Measurements from ENCODE around the gene P2RY13. TPM values are rescaled to one million over a fixed set of nuclear protein-coding genes. Genes with fewer than 3 reads are reported as not detected.

Gene P2RY13
- polyA plus RNA-seq, 1 donor from 2014 or later = 0.46 TPM

DNA sequence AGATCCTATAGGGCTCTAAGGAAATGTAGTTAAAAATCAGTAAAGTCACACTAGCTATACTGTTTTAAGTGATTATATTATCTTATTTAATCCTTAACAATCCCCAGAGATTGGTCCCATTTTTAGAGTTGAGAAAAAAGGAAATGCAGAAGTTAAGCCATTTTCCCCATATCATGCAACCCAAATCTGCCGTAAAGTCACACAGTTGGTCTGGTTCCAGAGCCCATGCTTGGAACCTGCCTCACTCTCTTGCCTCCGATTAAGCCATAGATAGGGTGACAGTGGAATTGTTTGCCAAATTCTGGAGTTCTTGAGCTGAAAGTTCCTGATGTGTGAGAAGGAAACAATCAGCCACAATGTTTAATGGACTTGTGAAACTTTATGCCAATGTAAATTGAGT, 2.3 kb upstream of the P2RY13 start:
- Mint-ChIP-seq H3K27ac (no peak overlapping the region), H3K4me1 (peaks cover 4 to 7% (median 6%) of the 10 kb centered on the region in 3 donors), H3K9me3 (no peaks in the 10 kb centered on the region), H3K36me3 (no peaks in the 10 kb centered on the region), H3K4me3 (no peak overlapping the region), H3K27me3 (no peaks in the 10 kb centered on the region)

DNA sequence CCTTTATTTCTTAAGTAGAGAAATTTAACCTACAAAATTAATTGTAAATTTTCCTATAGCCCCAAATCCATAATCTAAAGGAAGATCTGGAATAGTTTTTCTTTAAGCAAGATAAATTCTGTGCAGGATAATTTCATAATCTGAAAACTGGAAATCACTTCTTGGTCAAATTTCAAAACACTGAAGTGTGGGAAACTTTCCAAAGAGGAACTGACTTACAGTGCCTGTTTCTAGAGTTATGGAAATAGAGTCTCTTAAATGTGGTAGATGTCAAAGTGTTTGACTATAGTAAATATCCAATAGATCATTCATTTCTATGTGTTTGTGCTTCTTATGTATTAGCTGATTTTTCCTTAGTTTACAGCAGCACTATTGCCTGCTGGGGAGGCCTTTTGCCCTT, 1.6 kb upstream of the P2RY13 start:
- Mint-ChIP-seq H3K36me3 (no peaks in the 10 kb centered on the region), H3K27me3 (no peaks in the 10 kb centered on the region), H3K27ac (no peak overlapping the region), H3K9me3 (no peaks in the 10 kb centered on the region), H3K4me3 (no peak overlapping the region), H3K4me1 (peaks cover 4 to 7% (median 6%) of the 10 kb centered on the region in 3 donors)

DNA sequence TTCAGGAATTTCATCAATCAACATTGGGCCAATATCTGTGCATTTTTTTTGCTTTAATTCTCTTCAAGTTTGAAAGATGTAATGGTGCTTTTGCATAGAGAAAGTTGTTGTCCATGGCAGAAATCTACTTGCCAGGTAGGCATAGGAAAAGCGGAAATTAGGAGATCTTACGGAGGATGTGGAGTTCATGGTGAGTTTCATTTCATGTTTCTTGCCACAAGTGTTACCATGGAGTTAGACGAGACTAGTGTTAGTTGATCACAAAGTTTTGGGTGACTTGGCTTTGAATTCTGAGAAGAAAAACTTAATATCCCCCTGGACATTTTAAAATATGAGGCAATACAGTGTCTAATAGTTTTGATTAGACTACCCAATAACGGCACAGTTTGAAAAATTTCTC, 1.0 kb upstream of the P2RY13 start:
- H3K4me1 Mint-ChIP-seq = peaks cover 4 to 7% (median 6%) of the 10 kb centered on the region in 3 donors
- H3K9me3 Mint-ChIP-seq = no peaks in the 10 kb centered on the region

DNA sequence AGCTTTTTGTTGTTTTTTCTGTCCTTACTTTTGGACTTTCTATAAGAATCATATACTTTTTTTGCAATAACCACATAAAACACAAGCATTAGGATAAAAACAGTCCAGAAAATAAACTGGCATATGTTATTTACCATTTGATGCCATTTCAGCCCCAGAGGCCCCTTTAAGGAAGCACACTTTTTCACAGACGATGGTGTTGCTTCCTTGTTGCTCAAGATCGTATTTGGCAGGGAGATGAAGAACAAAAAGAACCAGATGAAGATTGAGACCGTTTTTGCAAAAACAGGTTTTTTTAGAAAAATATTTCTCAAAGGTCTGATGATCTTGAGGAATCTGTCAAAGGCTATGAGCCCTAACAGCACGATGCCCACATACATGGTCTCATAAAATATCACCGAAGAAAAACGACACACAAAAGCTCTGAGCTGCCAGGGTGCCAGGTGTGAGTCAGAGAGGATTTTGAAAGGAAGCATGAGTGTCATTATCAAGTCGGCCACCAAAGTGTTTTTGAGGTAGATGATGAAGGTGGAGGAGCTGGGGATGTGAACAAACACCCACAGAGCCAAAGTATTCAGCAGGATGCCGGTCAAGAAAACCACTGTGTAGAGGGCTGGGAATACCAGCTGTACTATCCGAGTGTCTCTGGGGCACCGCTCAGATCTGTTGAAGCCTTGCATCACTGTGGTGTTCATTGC, 902 bp downstream of the P2RY13 start:
- H3K36me3 Mint-ChIP-seq = no peaks in the 10 kb centered on the region
- H3K27me3 Mint-ChIP-seq = no peaks in the 10 kb centered on the region

More for the DNA sequence above, 1.0 kb upstream of the P2RY13 start:
- no peaks in the 10 kb centered on the region for H3K36me3 Mint-ChIP-seq
- no peak overlapping the region for H3K27ac Mint-ChIP-seq
- peak overlapping the region in 1 of 4 donors; percentile 28 for H3K4me3 Mint-ChIP-seq
- no peaks in the 10 kb centered on the region for H3K27me3 Mint-ChIP-seq

DNA sequence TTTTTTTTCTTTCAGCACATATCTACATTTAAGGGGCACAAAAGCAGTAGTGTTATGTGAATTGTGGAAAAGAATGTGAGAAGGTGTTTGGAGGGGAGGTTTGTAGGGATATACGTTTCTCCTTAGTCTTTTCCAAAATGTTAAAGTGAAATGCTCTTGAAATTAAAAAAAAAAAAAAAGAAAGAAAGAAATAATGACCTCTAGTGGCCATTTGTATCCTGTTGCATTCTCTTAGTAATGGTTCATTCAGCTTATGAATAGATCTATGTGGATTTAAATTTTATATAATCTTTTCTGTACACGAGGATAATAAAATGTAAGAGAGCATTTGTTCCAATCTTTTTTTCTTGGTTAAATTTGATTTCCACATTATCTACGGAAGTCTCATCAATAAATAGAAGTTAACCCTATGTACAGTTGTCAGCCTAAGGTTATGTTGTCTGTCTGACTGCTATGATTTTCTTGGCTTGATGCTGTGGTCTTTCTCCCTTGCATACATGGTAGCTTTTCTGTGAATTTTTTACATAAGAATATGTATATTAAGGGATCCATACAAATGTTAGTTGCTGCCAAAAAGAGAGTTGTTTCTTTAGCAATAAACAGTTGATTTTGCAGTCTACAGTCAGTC, 1.7 kb downstream of the P2RY13 start:
- Mint-ChIP-seq H3K9me3 (no peaks in the 10 kb centered on the region), H3K4me3 (no peak overlapping the region), H3K4me1 (peaks cover 4 to 7% (median 6%) of the 10 kb centered on the region in 3 donors), H3K36me3 (no peaks in the 10 kb centered on the region), H3K27me3 (no peaks in the 10 kb centered on the region), H3K27ac (peak overlapping the region in 1 of 3 donors; percentile 2)

More for the DNA sequence above, 902 bp downstream of the P2RY13 start:
- Mint-ChIP-seq H3K27ac (peak overlapping the region in 1 of 3 donors; percentile 2), H3K4me1 (peaks cover 4 to 7% (median 6%) of the 10 kb centered on the region in 3 donors), H3K4me3 (peak overlapping the region in 3 of 4 donors; percentile 18 to 89 (median 62)), H3K9me3 (no peaks in the 10 kb centered on the region)

DNA sequence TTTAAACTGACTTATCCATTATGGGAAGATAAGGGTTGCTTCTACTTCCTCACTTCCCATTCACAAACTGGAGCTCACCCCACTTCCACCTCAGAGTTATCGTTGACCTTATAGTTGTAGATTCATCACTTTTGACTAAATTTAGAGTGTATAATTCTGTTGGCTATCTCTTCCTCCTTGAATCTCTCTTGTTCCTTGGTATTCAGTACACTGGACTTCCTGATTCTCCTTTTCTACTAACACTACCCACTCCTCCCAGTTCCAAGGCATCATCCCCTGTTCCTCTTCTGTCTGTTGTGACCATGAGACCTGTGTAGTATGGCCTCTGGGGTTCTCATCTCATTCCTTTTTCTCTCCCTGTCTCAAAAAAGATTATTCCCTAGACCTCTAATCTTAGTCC, 6.8 kb downstream of the P2RY13 start:
- Mint-ChIP-seq H3K27ac (no peak overlapping the region), H3K27me3 (peaks cover 1% of the 10 kb centered on the region), H3K4me1 (no peaks in the 10 kb centered on the region), H3K4me3 (no peak overlapping the region), H3K36me3 (no peaks in the 10 kb centered on the region), H3K9me3 (no peaks in the 10 kb centered on the region)

DNA sequence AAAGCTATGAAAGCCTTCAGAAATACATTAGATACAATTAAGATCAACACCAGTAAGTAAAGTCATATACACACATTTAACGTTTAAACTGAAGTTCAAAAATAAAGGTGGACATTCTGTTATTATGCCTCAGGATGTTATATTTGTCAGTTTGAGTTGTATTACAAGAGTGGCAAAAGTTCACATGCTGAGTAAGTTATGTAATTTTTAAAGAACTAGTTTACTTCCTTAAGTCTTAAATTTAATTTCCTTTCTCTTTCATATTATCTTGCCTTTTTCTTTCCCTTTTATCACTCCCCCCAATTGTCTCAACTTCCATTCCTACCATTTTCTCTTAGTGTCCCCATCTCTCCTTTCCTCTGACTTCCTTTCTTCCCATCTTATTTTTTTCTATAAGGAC, 7.8 kb downstream of the P2RY13 start:
- Mint-ChIP-seq H3K4me1 (no peaks in the 10 kb centered on the region), H3K4me3 (no peak overlapping the region), H3K27me3 (peaks cover 1% of the 10 kb centered on the region), H3K36me3 (no peaks in the 10 kb centered on the region), H3K9me3 (no peaks in the 10 kb centered on the region), H3K27ac (no peak overlapping the region)

DNA sequence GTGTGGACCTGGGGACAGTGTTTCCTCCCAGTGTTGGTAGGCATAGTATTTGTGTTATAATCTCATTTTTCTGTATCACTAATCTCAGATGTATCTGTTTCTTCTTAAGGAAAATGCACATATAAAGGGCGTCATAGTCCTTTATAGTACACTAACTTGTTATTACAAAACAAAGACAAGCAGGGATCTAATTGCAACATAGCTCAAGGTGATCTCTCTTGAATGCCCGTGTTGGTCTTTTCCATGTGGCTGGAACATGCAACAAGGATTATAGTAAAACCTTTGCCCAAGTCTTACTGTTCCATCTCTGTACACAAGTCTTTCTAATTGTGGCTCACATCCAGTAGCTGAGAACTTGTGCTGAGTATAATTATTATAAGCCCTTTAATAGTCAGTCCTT, 9.2 kb downstream of the P2RY13 start:
- no peaks in the 10 kb centered on the region for H3K36me3 Mint-ChIP-seq
- H3K4me3 Mint-ChIP-seq = no peak overlapping the region
- H3K9me3 Mint-ChIP-seq = no peaks in the 10 kb centered on the region
- no peaks in the 10 kb centered on the region for H3K4me1 Mint-ChIP-seq
- no peak overlapping the region for H3K27ac Mint-ChIP-seq
- H3K27me3 Mint-ChIP-seq = peaks cover 4% of the 10 kb centered on the region

DNA sequence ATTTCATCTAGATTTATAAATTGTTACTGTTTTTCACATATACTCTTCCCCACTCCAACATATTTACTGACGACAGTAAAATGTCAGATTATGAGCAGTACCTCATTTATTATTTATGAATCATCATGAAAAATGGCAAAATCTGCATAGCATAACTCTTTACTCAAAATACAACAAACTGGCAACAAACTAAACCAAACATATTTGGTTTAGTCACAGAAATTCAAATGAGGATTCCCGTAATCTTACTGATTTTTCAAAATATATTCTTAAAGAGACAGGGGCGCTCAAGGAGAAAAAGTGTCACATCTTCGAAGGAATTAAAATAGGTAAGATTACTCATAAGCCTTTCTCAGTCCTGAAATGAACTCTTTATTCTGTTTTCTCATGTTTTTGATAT, 9.7 kb downstream of the P2RY13 start:
- peaks cover 4% of the 10 kb centered on the region for H3K27me3 Mint-ChIP-seq
- H3K36me3 Mint-ChIP-seq = no peaks in the 10 kb centered on the region

DNA sequence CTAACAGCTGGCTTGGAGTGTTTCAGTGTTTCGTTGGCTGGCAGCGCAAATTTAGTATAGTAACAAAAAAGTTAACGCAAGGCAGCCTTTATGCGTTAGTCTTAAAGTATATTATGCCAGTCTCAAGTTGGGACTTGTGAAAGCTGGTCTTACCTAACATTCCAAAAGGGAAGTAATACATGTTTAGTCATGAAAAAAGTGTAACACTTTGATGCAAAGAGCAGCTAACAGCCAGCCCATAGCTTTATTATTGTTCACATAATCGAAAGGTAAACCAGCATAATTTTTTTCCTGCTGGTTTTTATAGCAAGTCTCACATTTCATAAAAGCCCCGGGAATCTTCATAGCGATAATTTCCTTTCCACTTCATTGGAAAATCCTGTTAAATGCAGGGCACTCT, 10.4 kb downstream of the P2RY13 start:
- H3K4me3 Mint-ChIP-seq = no peak overlapping the region
- peaks cover 4% of the 10 kb centered on the region for H3K27me3 Mint-ChIP-seq
- H3K27ac Mint-ChIP-seq = no peak overlapping the region
- H3K9me3 Mint-ChIP-seq = peaks cover 0 to 2% (median 0%) of the 10 kb centered on the region in 3 donors
- H3K36me3 Mint-ChIP-seq = no peaks in the 10 kb centered on the region
- H3K4me1 Mint-ChIP-seq = no peaks in the 10 kb centered on the region

More for the DNA sequence above, 9.7 kb downstream of the P2RY13 start:
- Mint-ChIP-seq H3K27ac (no peak overlapping the region), H3K9me3 (peaks cover 0 to 2% (median 0%) of the 10 kb centered on the region in 3 donors), H3K4me1 (no peaks in the 10 kb centered on the region), H3K4me3 (no peak overlapping the region)

DNA sequence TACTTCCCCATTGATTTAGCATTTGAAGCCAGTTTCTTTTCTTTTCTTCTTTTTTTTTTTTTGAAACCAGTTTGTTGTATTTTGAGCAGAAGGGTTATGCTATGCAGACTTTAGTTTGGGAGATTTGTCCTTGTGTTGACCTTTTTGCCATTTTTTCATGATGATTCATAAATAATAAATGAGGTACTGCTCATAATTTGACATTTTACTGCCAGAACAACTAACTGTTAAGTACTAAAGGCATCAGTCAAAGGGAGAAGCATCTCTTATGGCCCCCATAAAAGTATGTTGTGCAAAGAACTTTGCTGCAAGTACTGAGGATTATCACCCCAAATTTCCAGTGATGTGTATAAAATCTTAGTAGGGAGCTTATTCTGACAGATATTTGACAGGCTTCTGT, 11.0 kb downstream of the P2RY13 start:
- Mint-ChIP-seq H3K27me3 (peaks cover 4% of the 10 kb centered on the region), H3K4me1 (no peaks in the 10 kb centered on the region), H3K36me3 (no peaks in the 10 kb centered on the region), H3K4me3 (no peak overlapping the region), H3K27ac (no peak overlapping the region), H3K9me3 (peaks cover 0 to 2% (median 0%) of the 10 kb centered on the region in 3 donors)

DNA sequence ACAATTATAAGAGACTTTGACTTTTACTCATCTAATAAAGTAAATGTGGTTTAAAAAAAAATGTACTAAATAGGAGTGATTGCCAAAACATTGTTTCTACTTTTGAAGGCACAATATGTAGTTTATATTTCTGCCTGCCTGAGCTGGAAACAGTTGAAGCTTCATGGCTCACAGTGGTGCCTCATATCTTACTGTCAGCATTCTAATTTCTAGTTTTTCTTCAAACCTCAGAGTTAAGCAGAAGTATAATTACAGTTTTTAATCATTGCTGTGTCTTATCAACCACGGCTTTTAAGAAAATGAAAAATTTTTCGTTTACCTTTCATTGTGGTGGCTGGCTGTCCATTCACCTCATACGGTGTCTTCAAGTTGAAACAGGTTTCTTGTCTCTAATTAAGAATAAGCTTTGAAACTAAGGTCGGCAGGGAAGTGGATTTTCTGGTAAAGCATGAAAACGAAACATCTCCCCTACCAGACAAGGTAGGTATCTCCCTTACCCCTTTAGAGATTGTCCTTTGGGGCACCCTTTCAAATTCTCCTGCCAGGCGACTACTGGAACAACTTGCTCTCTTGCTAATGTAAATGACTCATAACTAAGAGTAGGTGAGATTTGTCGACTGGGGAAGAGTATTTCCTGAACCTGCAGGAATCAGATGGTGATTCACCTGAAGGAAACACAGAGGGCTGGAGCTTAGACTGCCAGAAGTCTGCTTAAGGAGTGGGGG, 12.9 kb downstream of the P2RY13 start, which contains the start of gene GPR87:
GPR87 (minus strand) TSS at position 554 of the 725 bp plus-strand sequence. CDS start 16,720 bp downstream, outside the sequence.
- Mint-ChIP-seq H3K36me3 (no peaks in the 10 kb centered on the region), H3K27ac (no peak within 1 kb of the TSS)

DNA sequence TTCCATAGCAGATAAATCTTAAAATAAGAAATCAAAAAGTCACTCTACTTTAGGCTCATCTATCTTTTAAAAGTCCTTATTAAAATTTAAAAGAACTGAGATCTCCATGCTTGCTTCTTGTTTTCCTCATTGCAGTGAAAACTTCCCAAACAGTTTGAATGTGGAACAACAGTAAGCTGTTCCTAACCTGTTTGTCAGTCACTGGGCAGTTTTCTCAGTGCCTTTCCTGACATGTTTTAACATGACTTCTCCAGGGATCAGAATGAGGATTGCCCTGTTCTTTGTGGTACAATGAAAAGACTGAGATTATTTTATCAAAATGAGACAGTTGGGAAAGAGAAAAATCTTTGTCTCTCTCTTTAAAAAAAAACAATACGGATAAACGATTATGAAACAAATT, 13.5 kb downstream of the P2RY13 start:
- no peaks in the 10 kb centered on the region for H3K36me3 Mint-ChIP-seq

More for the DNA sequence above, 12.9 kb downstream of the P2RY13 start, which contains the start of gene GPR87:
- Mint-ChIP-seq H3K27me3 (peaks cover 2% of the 10 kb centered on the region), H3K4me1 (no peaks in the 10 kb centered on the region), H3K9me3 (peaks cover 0 to 2% (median 0%) of the 10 kb centered on the region in 3 donors), H3K4me3 (peak within 1 kb of the TSS in 1 of 4 donors; percentile 29)

DNA sequence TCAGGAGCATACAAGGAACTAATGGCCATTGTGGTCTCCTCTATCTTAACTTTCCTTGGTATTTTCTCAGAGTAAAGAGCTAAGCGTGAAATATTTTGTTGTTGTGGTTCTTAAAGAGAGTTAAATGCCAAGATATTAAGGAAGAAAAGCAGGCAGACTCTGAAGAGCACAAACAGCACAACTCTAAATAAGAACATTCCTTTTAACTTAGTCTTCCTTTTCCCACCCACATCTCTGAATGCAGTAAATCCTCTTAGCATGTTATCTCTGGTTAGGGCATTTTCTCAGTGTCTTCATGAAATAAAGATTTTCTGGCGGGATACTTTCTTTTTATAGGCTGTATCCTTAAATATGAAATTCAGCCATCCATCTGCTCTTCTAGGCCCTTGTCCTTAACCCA, 14.2 kb downstream of the P2RY13 start:
- H3K27ac Mint-ChIP-seq = no peak overlapping the region
- H3K27me3 Mint-ChIP-seq = peaks cover 2% of the 10 kb centered on the region
- H3K4me1 Mint-ChIP-seq = no peaks in the 10 kb centered on the region
- no peaks in the 10 kb centered on the region for H3K36me3 Mint-ChIP-seq
- no peak overlapping the region for H3K4me3 Mint-ChIP-seq
- H3K9me3 Mint-ChIP-seq = peaks cover 0 to 2% (median 0%) of the 10 kb centered on the region in 3 donors

More for the DNA sequence above, 13.5 kb downstream of the P2RY13 start:
- Mint-ChIP-seq H3K27ac (no peak overlapping the region), H3K27me3 (peaks cover 2% of the 10 kb centered on the region), H3K9me3 (peaks cover 0 to 2% (median 0%) of the 10 kb centered on the region in 3 donors), H3K4me3 (no peak overlapping the region), H3K4me1 (no peaks in the 10 kb centered on the region)

DNA sequence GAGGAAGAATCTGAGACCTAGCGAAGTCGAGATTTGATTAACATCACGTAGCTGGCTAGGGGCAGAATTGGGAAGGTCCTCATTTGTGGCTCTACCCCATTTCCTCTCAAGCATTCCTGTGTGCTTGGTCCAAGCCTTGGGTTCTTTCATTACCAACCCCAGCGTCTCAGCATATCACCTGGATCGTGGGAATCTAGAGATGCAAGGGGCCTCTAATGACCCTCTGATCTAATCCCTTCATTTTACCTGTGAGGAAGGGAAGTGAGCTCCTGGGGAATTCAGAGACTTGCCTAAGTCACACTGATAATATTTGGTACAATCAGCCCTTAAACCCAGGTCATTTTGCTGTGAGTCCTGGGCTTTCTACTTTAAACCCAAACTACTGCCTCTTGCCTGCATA, 14.8 kb downstream of the P2RY13 start:
- no peak overlapping the region for H3K27ac Mint-ChIP-seq
- no peaks in the 10 kb centered on the region for H3K4me1 Mint-ChIP-seq
- no peak overlapping the region for H3K4me3 Mint-ChIP-seq
- peaks cover 2% of the 10 kb centered on the region for H3K27me3 Mint-ChIP-seq
- H3K9me3 Mint-ChIP-seq = peaks cover 0 to 2% (median 0%) of the 10 kb centered on the region in 3 donors
- no peaks in the 10 kb centered on the region for H3K36me3 Mint-ChIP-seq
